HEK293 (cell line): ENCODE measurements around the gene EXOC2.

Experiments
- CTCF ChIA-PET: fragments of 350-600 bp; formaldehyde crosslinking; extraction: SDS; loops from one replicate; lab custom pipeline; 2021; ENCODE audit warnings: antibody characterized with exemption; lab: Yijun Ruan, JAX
- POLR2A ChIA-PET: fragments of 300-600 bp; formaldehyde crosslinking; extraction: SDS; loops from one replicate; lab custom pipeline; 2020; ENCODE audit warnings: antibody characterized with exemption, inconsistent platforms; lab: Yijun Ruan, JAX
- H3K27ac ChIP-seq: fragments of 200-500 bp; sonication (Bioruptor generic); 2 replicates; pipeline ENCODE4 v1.5.1; 2014; ENCODE audit warnings: low read depth, low read length, control low read depth, inconsistent platforms; ENCODE audit errors: extremely low read depth
- H3K36me3 ChIP-seq, 2 experiments: fragments of 200-500 bp in 1 of 2; sonication (Bioruptor generic) in 1 of 2; 1 replicate in 1 of 2; 2 replicates in 1 of 2; pipeline ENCODE4 v1.5.1; 2014 to 2017; ENCODE audit warnings: inconsistent platforms in 2 of 2, low read length in 2 of 2; ENCODE audit not compliant: control insufficient read depth in 2 of 2, insufficient read depth in 1 of 2
- H3K4me1 ChIP-seq: fragments of 200-500 bp; sonication (Bioruptor generic); 2 replicates; pipeline ENCODE4 v1.5.1; 2014; ENCODE audit warnings: mild to moderate bottlenecking, low read length, inconsistent platforms; ENCODE audit not compliant: control insufficient read depth, insufficient read depth
- H3K4me3 ChIP-seq: 2 replicates; pipeline ENCODE4 v1.5.1; 2011; ENCODE audit warnings: low read depth, mild to moderate bottlenecking, control low read depth, low read length, moderate library complexity
- H3K9me3 ChIP-seq: fragments of 200-500 bp; sonication (Bioruptor generic); 2 replicates; pipeline ENCODE4 v1.5.1; 2014; ENCODE audit warnings: low read depth, low read length, inconsistent platforms; ENCODE audit not compliant: control insufficient read depth, insufficient read depth
- ATF2 ChIP-seq: fragments of 450-650 bp; formaldehyde crosslinking; IDR thresholded peaks from 2 replicates; pipeline ENCODE4 v1.5.1; 2016; ENCODE audit warnings: missing biosample characterization, missing genetic modification characterization, low read depth
- BCL11B ChIP-seq: fragments of 450-650 bp; formaldehyde crosslinking; IDR thresholded peaks from 2 replicates; pipeline ENCODE4 v1.5.1; 2016; ENCODE audit warnings: low read depth, missing biosample characterization, missing genetic modification characterization
- GLI2 ChIP-seq: fragments of 450-650 bp; formaldehyde crosslinking; IDR thresholded peaks from 2 replicates; pipeline ENCODE4; 2017; ENCODE audit warnings: missing biosample characterization, missing genetic modification characterization, low read depth, borderline replicate concordance
- HOXC10 ChIP-seq: sonication (generic); formaldehyde crosslinking; IDR thresholded peaks from 2 replicates; pipeline ENCODE4 v1.8.1; 2023; ENCODE audit warnings: mild to moderate bottlenecking, missing genetic modification reagents
- KLF1 ChIP-seq: fragments of 450-650 bp; formaldehyde crosslinking; IDR thresholded peaks from 2 replicates; pipeline ENCODE4 v1.5.1; 2016; ENCODE audit warnings: missing biosample characterization, missing genetic modification characterization
- KLF9 ChIP-seq: fragments of 450-650 bp; formaldehyde crosslinking; IDR thresholded peaks from 2 replicates; pipeline ENCODE4 v1.5.1; 2016; ENCODE audit warnings: missing biosample characterization, missing genetic modification characterization, low read depth
- MYNN ChIP-seq: fragments of 450-650 bp; formaldehyde crosslinking; IDR thresholded peaks from 2 replicates; pipeline ENCODE4 v1.5.1; 2016; ENCODE audit warnings: missing biosample characterization, missing genetic modification characterization, borderline replicate concordance
- PRDM1 ChIP-seq: fragments of 450-650 bp; formaldehyde crosslinking; IDR thresholded peaks from 2 replicates; pipeline ENCODE4; 2016; ENCODE audit warnings: missing biosample characterization, missing genetic modification characterization
- PRDM10 ChIP-seq: fragments of 450-650 bp; formaldehyde crosslinking; IDR thresholded peaks from 2 replicates; pipeline ENCODE4 v1.5.1; 2016; ENCODE audit warnings: missing biosample characterization, missing genetic modification characterization
- SALL2 ChIP-seq: fragments of 450-650 bp; formaldehyde crosslinking; IDR thresholded peaks from 2 replicates; pipeline ENCODE4 v1.5.0; 2017; ENCODE audit warnings: missing biosample characterization, mild to moderate bottlenecking, missing genetic modification characterization, borderline replicate concordance
- SP3 ChIP-seq: fragments of 450-650 bp; formaldehyde crosslinking; IDR thresholded peaks from 2 replicates; pipeline ENCODE4 v1.5.1; 2016; ENCODE audit warnings: missing biosample characterization, missing genetic modification characterization
- WT1 ChIP-seq: fragments of 450-650 bp; formaldehyde crosslinking; IDR thresholded peaks from 2 replicates; pipeline ENCODE4 v1.5.1; 2016; ENCODE audit warnings: missing biosample characterization, missing genetic modification characterization
- ZBTB1 ChIP-seq: fragments of 450-650 bp; formaldehyde crosslinking; IDR thresholded peaks from 2 replicates; pipeline ENCODE4 v1.5.1; 2016; ENCODE audit warnings: missing biosample characterization, missing genetic modification characterization
- ZBTB17 ChIP-seq: fragments of 450-650 bp; formaldehyde crosslinking; IDR thresholded peaks from 2 replicates; pipeline ENCODE4 v1.5.1; 2016; ENCODE audit warnings: missing biosample characterization, missing genetic modification characterization
- ZBTB20 ChIP-seq: fragments of 450-650 bp; formaldehyde crosslinking; IDR thresholded peaks from 2 replicates; pipeline ENCODE4 v1.5.1; 2016; ENCODE audit warnings: missing biosample characterization, missing genetic modification characterization
- ZEB2 ChIP-seq: fragments of 450-650 bp; formaldehyde crosslinking; IDR thresholded peaks from 2 replicates; pipeline ENCODE4 v1.5.1; 2016; ENCODE audit warnings: missing biosample characterization, missing genetic modification characterization
- ZFHX2 ChIP-seq: fragments of 450-650 bp; formaldehyde crosslinking; conservative IDR thresholded peaks from 2 replicates; pipeline ENCODE4 v1.5.1; 2016; ENCODE audit warnings: missing biosample characterization, missing genetic modification characterization
- ZNF10 ChIP-seq: fragments of 450-650 bp; formaldehyde crosslinking; IDR thresholded peaks from 2 replicates; pipeline ENCODE4 v1.5.1; 2017; ENCODE audit warnings: missing biosample characterization, missing genetic modification characterization
- ZNF202 ChIP-seq: fragments of 450-650 bp; formaldehyde crosslinking; IDR thresholded peaks from 2 replicates; pipeline ENCODE4 v1.5.1; 2016; ENCODE audit warnings: missing biosample characterization, missing genetic modification characterization, borderline replicate concordance
- ZNF211 ChIP-seq: fragments of 450-650 bp; formaldehyde crosslinking; IDR thresholded peaks from 2 replicates; pipeline ENCODE4 v1.5.1; 2016; ENCODE audit warnings: low read depth, missing biosample characterization, missing genetic modification characterization
- ZNF292 ChIP-seq: fragments of 450-650 bp; formaldehyde crosslinking; IDR thresholded peaks from 2 replicates; pipeline ENCODE4 v1.5.1; 2016; ENCODE audit warnings: low read depth, missing biosample characterization, missing genetic modification characterization, borderline replicate concordance
- ZNF433 ChIP-seq: fragments of 450-650 bp; formaldehyde crosslinking; IDR thresholded peaks from 2 replicates; pipeline ENCODE4 v1.5.1; 2016; ENCODE audit warnings: missing biosample characterization, missing genetic modification characterization, low read depth
- ZNF488 ChIP-seq: fragments of 450-650 bp; formaldehyde crosslinking; IDR thresholded peaks from 2 replicates; pipeline ENCODE4 v1.5.1; 2016; ENCODE audit warnings: missing biosample characterization, missing genetic modification characterization
- ZNF561 ChIP-seq: fragments of 450-650 bp; IDR thresholded peaks from 2 replicates; pipeline ENCODE4 v1.5.1; 2018; ENCODE audit warnings: missing biosample characterization, missing genetic modification characterization, borderline replicate concordance
- ZNF571 ChIP-seq: fragments of 450-650 bp; formaldehyde crosslinking; IDR thresholded peaks from 2 replicates; pipeline ENCODE4 v1.5.0; 2017; ENCODE audit warnings: missing biosample characterization, missing genetic modification characterization
- ZNF747 ChIP-seq: fragments of 450-650 bp; formaldehyde crosslinking; IDR thresholded peaks from 2 replicates; pipeline ENCODE4 v1.5.1; 2016; ENCODE audit warnings: missing biosample characterization, missing genetic modification characterization
- ZNF792 ChIP-seq: fragments of 450-650 bp; formaldehyde crosslinking; IDR thresholded peaks from 2 replicates; pipeline ENCODE4 v1.5.1; 2016; ENCODE audit warnings: missing biosample characterization, missing genetic modification characterization
- ZXDB ChIP-seq: fragments of 450-650 bp; formaldehyde crosslinking; IDR thresholded peaks from 2 replicates; pipeline ENCODE4 v1.5.1; 2016; ENCODE audit warnings: missing biosample characterization, missing genetic modification characterization
- TF ChIP-seq, protein P1 (sequence below): fragments of 450-650 bp; formaldehyde crosslinking; IDR thresholded peaks from 2 replicates; pipeline ENCODE4 v1.5.1; 2016; ENCODE audit warnings: missing biosample characterization, missing genetic modification characterization

The EXOC2 gene

DNA sequence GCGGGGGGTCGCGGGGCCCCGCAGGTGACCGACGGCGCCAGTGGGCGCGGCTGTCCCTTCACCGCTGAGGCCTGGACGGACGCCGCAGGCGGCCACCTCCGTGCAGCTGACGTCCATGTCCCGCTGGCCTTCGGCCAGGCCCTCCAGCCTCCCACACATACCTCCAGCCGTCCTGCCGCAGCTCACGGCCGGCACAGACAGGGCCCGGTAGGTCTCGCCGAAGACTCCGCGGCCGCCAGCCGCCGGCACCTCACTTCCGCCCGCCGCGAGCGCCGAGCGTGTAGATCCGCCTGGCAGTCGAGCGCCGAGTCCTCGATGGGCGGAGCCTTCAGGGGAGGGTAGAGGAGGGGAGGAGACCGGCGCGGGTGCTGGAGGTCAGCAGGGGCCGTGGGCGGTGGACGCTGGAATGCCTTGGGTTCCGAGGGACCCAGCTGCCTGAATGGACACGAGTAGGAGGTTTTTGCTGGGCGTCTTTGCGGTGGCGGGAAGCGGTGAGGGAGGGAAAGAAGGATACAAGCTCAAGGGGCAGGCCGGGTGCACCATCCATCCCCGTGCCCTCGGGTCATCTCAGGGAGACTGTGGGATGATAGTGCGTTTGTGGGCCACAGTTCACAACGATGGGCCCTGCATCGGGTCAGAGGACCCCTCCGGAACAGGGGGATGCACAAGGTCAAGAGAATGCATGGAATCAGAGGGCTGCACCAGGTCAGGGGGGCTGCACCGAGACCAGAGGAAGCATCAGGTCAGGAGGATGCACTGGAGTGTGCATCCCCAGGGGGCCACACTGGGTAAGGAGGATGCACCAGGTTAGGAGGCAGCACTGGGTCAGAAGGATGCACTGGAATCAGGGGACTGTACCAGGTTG is at the start of gene EXOC2 (continued):
- TF ChIP-seq PRDM10 (tag by site-specific recombination) (no peak; the same call in 1 of the 2 replicates), ZNF202 (no peak), ZFHX2 (peak; percentile 94), ZNF292 (tag by site-specific recombination) (no peak), ZXDB (tag by site-specific recombination) (peak; percentile 94), ZBTB17 (tag by site-specific recombination) (peak; percentile 100), ZNF571 (tag by site-specific recombination) (no peak), BCL11B (tag by site-specific recombination) (no peak), ATF2 (tag by site-specific recombination) (no peak), ZNF211 (tag by site-specific recombination) (no peak), ZBTB20 (tag by site-specific recombination) (peak; percentile 45; the same call in 1 of the 2 replicates), KLF1 (peak; percentile 62; the same call in 1 of the 2 replicates), ZBTB1 (tag by site-specific recombination) (0 out of 2 replicates have a peak, but pooled peaks have one; percentile 34), HOXC10 (CRISPR knock-in tag) (0 out of 2 replicates have a peak, but pooled peaks have one; percentile 67), MYNN (tag by site-specific recombination) (no peak), ZNF561 (peak; percentile 83), PRDM1 (tag by site-specific recombination) (no peak), ZNF10 (tag by site-specific recombination) (peak; percentile 81; the same call in 1 of the 2 replicates), ZEB2 (tag by site-specific recombination) (peak; percentile 88), SP3 (tag by site-specific recombination) (peak; percentile 83), ZNF433 (tag by site-specific recombination) (no peak)

DNA sequence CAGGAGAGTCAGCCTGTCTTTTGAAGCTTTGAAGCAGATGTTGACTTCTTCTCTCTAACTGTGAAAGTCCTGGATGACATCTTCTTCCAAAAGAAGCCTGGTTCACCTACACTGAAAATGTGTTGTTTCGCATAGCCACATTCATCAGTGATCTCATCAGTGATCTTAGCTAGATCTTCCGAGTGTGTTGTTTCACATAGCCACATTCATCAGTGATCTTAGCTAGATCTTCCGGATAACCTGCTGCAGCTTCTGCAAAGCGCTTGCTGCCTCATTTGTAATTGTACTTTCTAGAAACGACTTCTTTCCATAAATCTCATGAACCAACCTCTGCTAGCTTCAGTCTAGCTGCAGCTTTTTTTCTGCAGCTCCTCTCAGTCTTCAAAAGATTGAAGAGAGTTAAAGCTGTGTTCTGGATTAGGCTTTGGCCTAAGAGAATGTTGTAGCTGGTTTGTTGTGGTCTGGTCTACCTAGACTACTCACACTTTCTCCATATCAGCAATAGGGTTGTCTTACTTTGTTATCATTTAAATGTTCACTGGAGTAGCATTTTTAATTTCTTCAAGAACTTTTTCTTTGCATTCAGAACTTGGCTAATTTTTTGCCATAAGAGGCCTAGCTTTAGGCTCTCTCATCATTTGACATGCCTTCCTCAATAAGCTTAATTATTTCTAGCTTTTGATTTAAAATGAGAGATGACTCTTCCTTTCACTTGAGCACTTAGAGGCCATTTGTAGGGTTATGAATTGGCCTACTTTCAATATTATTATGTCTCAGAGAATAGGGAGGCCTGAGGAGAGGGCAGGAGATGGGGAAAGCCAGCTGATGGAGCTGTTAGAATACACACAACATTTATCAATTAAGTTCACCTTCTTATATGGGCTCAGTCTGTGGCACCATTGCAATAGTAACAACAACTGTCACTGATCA is 48.7 kb upstream of the EXOC2 start:
- Histone ChIP-seq H3K9me3 (no peaks in the 10 kb centered on the region), H3K4me1 (no peaks in the 10 kb centered on the region), H3K4me3 (no peak overlapping the region), H3K27ac (no peak overlapping the region), H3K36me3 (no peaks in the 10 kb centered on the region)
- ChIA-PET POLR2A (no interaction called here), CTCF (interaction anchor here (1.3 to 2.9 kb wide), 2 partner anchors 15 to 20 kb away, joined by 3 to 21 read pairs; no protein-coding TSS in a partner anchor)
- TF ChIP-seq ZNF747 (tag by site-specific recombination) (no peak), GLI2 (no peak), WT1 (tag by site-specific recombination) (no peak), KLF9 (tag by site-specific recombination) (no peak), SALL2 (tag by site-specific recombination) (no peak), ZNF488 (no peak), ZNF792 (tag by site-specific recombination) (no peak)
- TF ChIP-seq, protein P1, sequence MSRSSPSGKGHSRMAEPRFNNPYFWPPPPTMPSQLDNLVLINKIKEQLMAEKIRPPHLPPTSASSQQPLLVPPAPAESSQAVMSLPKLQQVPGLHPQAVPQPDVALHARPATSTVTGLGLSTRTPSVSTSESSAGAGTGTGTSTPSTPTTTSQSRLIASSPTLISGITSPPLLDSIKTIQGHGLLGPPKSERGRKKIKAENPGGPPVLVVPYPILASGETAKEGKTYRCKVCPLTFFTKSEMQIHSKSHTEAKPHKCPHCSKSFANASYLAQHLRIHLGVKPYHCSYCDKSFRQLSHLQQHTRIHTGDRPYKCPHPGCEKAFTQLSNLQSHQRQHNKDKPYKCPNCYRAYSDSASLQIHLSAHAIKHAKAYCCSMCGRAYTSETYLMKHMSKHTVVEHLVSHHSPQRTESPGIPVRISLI (tag by site-specific recombination): no peak
